Measurements from ENCODE around the gene ZNF749. TPM values are rescaled to one million over a fixed set of nuclear protein-coding genes. Genes with fewer than 3 reads are reported as not detected.

The ZNF749 gene
- total and polyA plus RNA-seq, 2 of the 4 experiments (the other 2 are of a cell fraction) = 7.9 to 9.9 TPM

- Histone ChIP-seq H3K79me1 (ENCODE audit: low read depth in 1 of 2, low read length in 2 of 2) (peaks cover 34 to 40% of the 10 kb centered on the region in 2 experiments), H3K56ac (ENCODE audit: extremely low read depth, insufficient read depth, low read length) (no peak overlapping the region), H2BK15ac (ENCODE audit: low read depth, low read length) (no peak overlapping the region), H3K14ac (replicated peaks; ENCODE audit: low read depth, low read length) (no peak overlapping the region), H3K18ac (ENCODE audit: low read depth, low read length) (no peak overlapping the region), H4K5ac (ENCODE audit: low read depth, low read length) (no peak overlapping the region), H2AFZ (replicated peaks; ENCODE audit: low read length, poor library complexity) (no peak overlapping the region), H3K36me3 (ENCODE audit: control insufficient read depth, insufficient read depth, low read length) (peaks cover 35% of the 10 kb centered on the region), H2BK120ac (ENCODE audit: low read depth, low read length) (no peak overlapping the region), H2BK5ac (ENCODE audit: low read depth, low read length, poor library complexity, severe bottlenecking) (no peak overlapping the region), H3K9me1 (ENCODE audit: insufficient read depth, low read length) (no peaks in the 10 kb centered on the region), H4K8ac (ENCODE audit: low read depth in 2 of 2, low read length in 2 of 2) (no peak overlapping the region), H2BK20ac (ENCODE audit: low read depth, low read length) (no peak overlapping the region), H3K4me1 (ENCODE audit: control insufficient read depth, insufficient read depth, low read length) (peaks cover 4% of the 10 kb centered on the region; the same call in 1 of the 2 replicates), H3K4ac (ENCODE audit: low read depth, low read length) (no peak overlapping the region), H3K9ac (ENCODE audit: low read depth, low read length) (no peak overlapping the region), H3K4me2 (ENCODE audit: low read depth, low read length) (no peak overlapping the region), H3K9me3 (ENCODE audit: control insufficient read depth, insufficient read depth, low read length) (peaks cover 62% of the 10 kb centered on the region), H2AK5ac (ENCODE audit: low read depth, low read length) (no peak overlapping the region), H4K20me1 (ENCODE audit: insufficient read depth, low read length) (no peaks in the 10 kb centered on the region), H3K4me3 (ENCODE audit: insufficient read depth, low read depth, low read length) (no peak overlapping the region), H4K91ac (ENCODE audit: insufficient read depth, low read depth, low read length) (no peak overlapping the region), H3K27ac (ENCODE audit: insufficient read depth, low read length) (no peak overlapping the region), H3K23ac (ENCODE audit: low read depth, low read length) (no peak overlapping the region), H3K27me3 (ENCODE audit: control insufficient read depth, insufficient read depth, low read length) (no peaks in the 10 kb centered on the region), H2AK9ac (replicated peaks; ENCODE audit: low read depth, low read length, poor library complexity) (no peak overlapping the region)
- ChIA-PET CTCF (no interaction called here), POLR2A (ENCODE audit: unreplicated experiment) (no interaction called here)
- BruUV-seq (replicated peaks) = no TSS peak
- dilution Hi-C loops (cut with HindIII; ENCODE audit: low sequenced_read_pairs, unreplicated experiment) = no loop called here
- DNase-seq = no peak
- in situ Hi-C loops (cut with MboI; ENCODE audit: low sequenced_read_pairs) = no loop called here
- WGBS, 2 experiments (ENCODE audit: extremely low coverage in 2 of 2, insufficient read length in 1 of 2) = no CpG with 5 or more reads among the region's 4 CpGs
- intact Hi-C loops (cut with micrococcal nuclease) = no loop called here
- TF ChIP-seq RCOR1 (IDR thresholded peaks at IDR 0.05; ENCODE audit: insufficient replicate concordance, low read length) (no peak), RAD21 (IDR thresholded peaks at IDR 0.05; ENCODE audit: low read length) (no peak), MAZ (IDR thresholded peaks at IDR 0.05; ENCODE audit: borderline replicate concordance, low read depth, low read length) (no peak), ELK1 (IDR thresholded peaks at IDR 0.05; ENCODE audit: borderline replicate concordance, low read depth, low read length) (no peak), CEBPB (IDR thresholded peaks at IDR 0.05; ENCODE audit: low read depth, low read length) (no peak), MAFK (IDR thresholded peaks at IDR 0.05; ENCODE audit: low read depth, low read length) (no peak), RFX5 (IDR thresholded peaks at IDR 0.05; ENCODE audit: low read depth, low read length) (no peak), MXI1 (IDR thresholded peaks at IDR 0.05; ENCODE audit: borderline replicate concordance, low read depth, low read length) (no peak), POLR2A (IDR thresholded peaks at IDR 0.05; ENCODE audit: low read depth, low read length) (no peak), CHD1 (IDR thresholded peaks at IDR 0.05; ENCODE audit: low read depth, low read length) (no peak), NFE2L2 (IDR thresholded peaks at IDR 0.05; ENCODE audit: low read depth, low read length) (no peak), BHLHE40 (IDR thresholded peaks at IDR 0.05; ENCODE audit: low read depth, low read length) (no peak), FOS (IDR thresholded peaks at IDR 0.05; ENCODE audit: low read depth, low read length) (no peak), USF2 (IDR thresholded peaks at IDR 0.05; ENCODE audit: low read depth, low read length) (no peak)
- ATAC-seq (ENCODE audit: low read depth) = no peak
Observed at GRCh38 chr19:57473646-57474045, 38.5 kb downstream of the ZNF749 start.

Data from IMR-90 (cell line).